GM19035 (cell line): ENCODE measurements around the gene OR2A2.
"Not testable (repeated sequence)": the region's sequence is repeated elsewhere in the genome, so short reads cannot be mapped to it uniquely, and the experiment has no call there.

Experiments
- ATAC-seq: cut with Tn5 transposase; IDR thresholded peaks from one replicate; pipeline ENCODE4 v1.9.1; 2021; ENCODE audit not compliant: unreplicated experiment

The OR2A2 gene

GRCh38 chr7:144109283-144109682 lies at the start of gene OR2A2:
Gene OR2A2 (plus strand): TSS chr7:144109583. CDS start chr7:144109583, 0 bp downstream.
- ATAC-seq, result no peak

GRCh38 chr7:144063710-144064109 lies 45.7 kb upstream of the OR2A2 start:
- no peak for ATAC-seq

GRCh38 chr7:144069511-144069910 lies 39.9 kb upstream of the OR2A2 start, which contains the start of gene OR2A25:
Gene OR2A25 (plus strand): TSS chr7:144069811. CDS start chr7:144074220, 4,409 bp downstream.
- no peak for ATAC-seq

GRCh38 chr7:144069953-144070352 lies 39.4 kb upstream of the OR2A2 start:
- no peak for ATAC-seq

- ATAC-seq, result no peak
Observed at GRCh38 chr7:144074374-144074773, 35.0 kb upstream of the OR2A2 start.

- no peak for ATAC-seq
Observed at GRCh38 chr7:144085978-144086377, 23.4 kb upstream of the OR2A2 start, which contains the start of gene OR2A12. Gene OR2A12 (plus strand): TSS chr7:144086278. CDS start chr7:144095108, 8,830 bp downstream.

- ATAC-seq, result no peak
Observed at GRCh38 chr7:144086730-144087129, 22.7 kb upstream of the OR2A2 start.

GRCh38 chr7:144087230-144087629 lies 22.2 kb upstream of the OR2A2 start:
- ATAC-seq, result no peak

- no peak for ATAC-seq
Observed at GRCh38 chr7:144090667-144091066, 18.7 kb upstream of the OR2A2 start.

- no peak for ATAC-seq
Observed at GRCh38 chr7:144098776-144099175, 10.6 kb upstream of the OR2A2 start.

GRCh38 chr7:144100607-144101006 lies 8.8 kb upstream of the OR2A2 start:
- no peak for ATAC-seq

- ATAC-seq, result no peak
Observed at GRCh38 chr7:144102041-144102440, 7.3 kb upstream of the OR2A2 start.

GRCh38 chr7:144105211-144105610 lies 4.2 kb upstream of the OR2A2 start:
- no peak for ATAC-seq

- no peak for ATAC-seq
Observed at GRCh38 chr7:144110272-144110671, 889 bp downstream of the OR2A2 start.

GRCh38 chr7:144113651-144114050 lies 4.3 kb downstream of the OR2A2 start:
- no peak for ATAC-seq

GRCh38 chr7:144118341-144118740 lies 9.0 kb downstream of the OR2A2 start:
- no peak for ATAC-seq

GRCh38 chr7:144122876-144123275 lies 13.5 kb downstream of the OR2A2 start, which contains the start of gene OR2A14:
Gene OR2A14 (plus strand): TSS chr7:144123176. CDS start chr7:144129113, 5,937 bp downstream.
- ATAC-seq, result no peak

- ATAC-seq, result peak; percentile 100
Observed at GRCh38 chr7:144127714-144128334, 18.4 kb downstream of the OR2A2 start.

- ATAC-seq, result not testable (repeated sequence)
Observed at GRCh38 chr7:144129601-144130000, 20.2 kb downstream of the OR2A2 start.

- no peak for ATAC-seq
Observed at GRCh38 chr7:144130730-144131129, 21.3 kb downstream of the OR2A2 start.

GRCh38 chr7:144132262-144132661 lies 22.9 kb downstream of the OR2A2 start:
- ATAC-seq, result no peak

- ATAC-seq, result no peak
Observed at GRCh38 chr7:144133307-144133706, 23.9 kb downstream of the OR2A2 start.

GRCh38 chr7:144134116-144134515 lies 24.7 kb downstream of the OR2A2 start:
- no peak for ATAC-seq
